Naive thymus-derived CD8-positive, alpha-beta T cell (primary cell): Measurements from ENCODE around the gene CTDSP1. TPM values are rescaled to one million over a fixed set of nuclear protein-coding genes. Genes with fewer than 3 reads are reported as not detected.

Experiments used
- ATAC-seq, 2 donors: fragments of 150-1000 bp; cut with Tn5 transposase in 1 of 2; sonication (Bioruptor Pico), chemical (Tn5 transposase) in 1 of 2; 1 replicate in 1 of 2; 2 replicates in 1 of 2; pipeline ENCODE4 v1.10.0; 2021; ENCODE audit warnings: mild to moderate bottlenecking in 2 of 2, moderate library complexity in 2 of 2
- POLR2A ChIA-PET: fragments of 350-600 bp; sonication (Branson Sonifier 250); formaldehyde crosslinking; loops from one replicate; lab custom pipeline; 2021; ENCODE audit warnings: antibody characterized with exemption; lab: Charles Lee
- DNase-seq, 10 donors: peaks; one replicate each; pipeline versions ENCODE4 v3.0.0 to v3.0.0-alpha.2; 2020 to 2022
- H3K27ac Mint-ChIP-seq, 10 donors: one replicate each; pipeline ENCODE4 v1.8.0; 2020 to 2022; ENCODE audit warnings: mild to moderate bottlenecking in 10 of 10, mixed read lengths in 10 of 10, moderate library complexity in 4 of 10, inconsistent platforms in 1 of 10
- H3K27me3 Mint-ChIP-seq, 5 donors: one replicate each; pipeline ENCODE4 v1.8.0; 2021 to 2022; ENCODE audit warnings: mixed read lengths in 5 of 5
- H3K36me3 Mint-ChIP-seq, 3 donors: one replicate each; pipeline ENCODE4 v1.8.0; 2020 to 2022; ENCODE audit warnings: mixed read lengths in 3 of 3, mild to moderate bottlenecking in 2 of 3, inconsistent platforms in 1 of 3
- H3K4me1 Mint-ChIP-seq, 4 donors: one replicate each; pipeline ENCODE4 v1.8.0; 2021 to 2022; ENCODE audit warnings: mixed read lengths in 4 of 4
- H3K4me3 Mint-ChIP-seq, 10 donors: one replicate each; pipeline ENCODE4 v1.8.0; 2020 to 2022; ENCODE audit warnings: mild to moderate bottlenecking in 10 of 10, mixed read lengths in 10 of 10, moderate library complexity in 6 of 10, inconsistent platforms in 1 of 10
- H3K9me3 Mint-ChIP-seq, 9 donors: one replicate each; pipeline ENCODE4 v1.8.0; 2020 to 2022; ENCODE audit warnings: mixed read lengths in 9 of 9, mild to moderate bottlenecking in 3 of 9, inconsistent platforms in 1 of 9, moderate library complexity in 1 of 9
- polyA plus RNA-seq, 3 donors: library from polyadenylated mRNA; unstranded; fragments of 300-500 nt; fragmentation: Illumina TruSeq; gene quantifications; one replicate each; pipeline ENCODE4 v1.2.3, GENCODE V29; 2021
- total RNA-seq, 8 experiments: library from RNA in 2 of 8; stranded (reverse) in 2 of 8; gene quantifications; one replicate each; pipeline ENCODE4 v1.2.3 and lab custom pipeline; 2021 to 2026

CTDSP1 gene
- total and polyA plus RNA-seq, 5 experiments from 2014 or later: 19.3 to 144 (median 22.7) TPM

DNA sequence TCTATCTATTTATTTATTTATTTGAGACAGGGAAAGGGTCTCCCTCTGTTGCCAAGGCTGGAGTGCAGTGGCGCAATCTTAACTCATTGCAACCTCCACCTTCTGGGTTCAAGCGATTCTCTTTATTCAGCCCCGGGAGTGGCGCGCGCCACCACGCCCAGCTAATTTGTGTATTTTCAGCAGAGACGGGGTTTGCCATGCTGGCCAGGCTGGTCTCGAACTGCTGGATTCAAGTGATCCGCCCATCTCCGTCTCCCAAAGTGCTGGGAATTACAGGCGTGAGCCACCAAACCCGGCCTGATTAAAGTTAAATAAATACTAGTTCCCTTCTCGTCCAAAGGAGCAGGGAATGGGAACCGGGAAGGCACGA lies 4.2 kb upstream of the CTDSP1 start:
- ATAC-seq: no peak
- POLR2A ChIA-PET: interaction anchor here (0.6 to 4.2 kb wide), 20 partner anchors 10 to 206 kb away, joined by 3 to 69 read pairs (median 6); partner anchors contain the start of genes AAMP, ARPC2, PNKD and TMBIM1
- Mint-ChIP-seq H3K27ac (peak overlapping the region; percentile 86 to 100 (median 96)), H3K9me3 (no peaks in the 10 kb centered on the region), H3K4me1 (peaks cover 21 to 53% (median 43%) of the 10 kb centered on the region in 4 donors), H3K4me3 (peak overlapping the region; percentile 66 to 98 (median 85)), H3K36me3 (no peaks in the 10 kb centered on the region), H3K27me3 (no peaks in the 10 kb centered on the region)
- peak in 1 of 10 donors; percentile 60 for DNase-seq

DNA sequence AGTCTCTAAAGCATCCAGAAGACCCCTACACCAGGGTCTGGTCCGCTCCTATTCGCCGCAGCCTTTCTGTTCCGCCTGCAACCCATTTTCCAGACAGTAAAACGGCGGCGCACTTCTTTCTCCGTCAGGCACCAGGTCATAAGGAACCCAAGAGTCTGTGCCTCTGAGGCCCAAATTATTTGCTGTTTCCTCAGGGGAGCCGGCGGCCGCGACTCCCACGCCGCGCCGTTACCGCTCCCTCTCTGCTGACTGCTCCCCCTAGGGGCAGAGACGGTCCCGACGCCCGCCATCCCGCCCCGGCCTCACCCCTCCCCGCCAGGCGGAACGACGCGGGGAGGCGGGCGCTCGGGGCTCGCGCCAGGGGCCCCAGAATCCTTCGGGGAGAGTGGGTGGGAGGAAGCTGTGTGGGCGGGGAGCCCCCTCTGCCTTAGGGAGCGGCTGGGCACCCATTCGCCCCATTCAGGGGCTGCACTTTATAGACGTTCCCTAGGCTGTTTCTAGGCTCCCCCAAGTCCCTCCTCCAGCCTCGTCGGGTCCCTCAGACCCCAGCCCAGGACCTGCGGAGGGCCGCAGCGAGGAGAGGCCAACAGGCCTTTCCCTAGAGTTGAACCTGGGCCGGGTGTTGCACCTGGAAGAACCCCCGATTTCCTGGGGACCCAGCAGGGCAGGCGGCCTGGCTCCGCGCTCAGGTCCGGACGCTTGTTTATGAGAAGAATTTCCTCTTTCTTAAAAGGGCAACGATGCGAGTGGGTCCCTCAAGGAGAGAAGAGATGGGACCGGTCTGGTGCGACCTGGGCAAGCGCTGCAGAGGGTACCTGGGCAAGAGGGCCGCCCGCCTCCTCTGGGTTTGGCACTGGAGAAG lies 3.6 kb upstream of the CTDSP1 start:
- Mint-ChIP-seq H3K9me3 (no peaks in the 10 kb centered on the region), H3K36me3 (peaks cover 0 to 2% (median 0%) of the 10 kb centered on the region in 3 donors), H3K4me1 (peaks cover 21 to 54% (median 44%) of the 10 kb centered on the region in 4 donors), H3K27me3 (no peaks in the 10 kb centered on the region), H3K27ac (peak overlapping the region; percentile 96 to 100 (median 98)), H3K4me3 (peak overlapping the region; percentile 89 to 98 (median 94))
- POLR2A ChIA-PET: interaction anchor here (0.6 to 4.2 kb wide), 21 partner anchors 10 to 853 kb away, joined by 3 to 69 read pairs (median 5); partner anchors contain the start of genes AAMP, ARPC2, PNKD and TMBIM1
- DNase-seq: peak; percentile 91 to 99 (median 94)
- peak; percentile 55 to 70 for ATAC-seq

GRCh38 chr2:218396688-218397462 lies 2.8 kb upstream of the CTDSP1 start:
- POLR2A ChIA-PET: interaction anchor here (0.5 to 4.2 kb wide), 30 partner anchors 9 to 852 kb away, joined by 3 to 69 read pairs (median 4); partner anchors contain the start of genes AAMP, ARPC2, CATIP and PNKD
- DNase-seq (peak in 9 of 10 donors; percentile 55 to 92 (median 81)), ATAC-seq (peak; percentile 24 to 36)
- Mint-ChIP-seq H3K4me1 (peaks cover 23 to 62% (median 52%) of the 10 kb centered on the region in 4 donors), H3K9me3 (no peaks in the 10 kb centered on the region), H3K36me3 (peaks cover 0 to 2% (median 0%) of the 10 kb centered on the region in 3 donors), H3K27ac (peak overlapping the region; percentile 96 to 100 (median 98)), H3K4me3 (peak overlapping the region; percentile 89 to 98 (median 94)), H3K27me3 (no peaks in the 10 kb centered on the region)

- peak in 1 of 10 donors; percentile 31 for DNase-seq
- peaks cover 23 to 65% (median 56%) of the 10 kb centered on the region in 4 donors for H3K4me1 Mint-ChIP-seq
- no peaks in the 10 kb centered on the region for H3K9me3 Mint-ChIP-seq
- no peak for ATAC-seq
- H3K36me3 Mint-ChIP-seq: peaks cover 0 to 5% (median 0%) of the 10 kb centered on the region in 3 donors
- peak overlapping the region; percentile 89 to 98 (median 94) for H3K4me3 Mint-ChIP-seq
- no peaks in the 10 kb centered on the region for H3K27me3 Mint-ChIP-seq
- POLR2A ChIA-PET: interaction anchor here (0.7 to 4.2 kb wide), 20 partner anchors 9 to 851 kb away, joined by 3 to 69 read pairs (median 5); partner anchors contain the start of genes AAMP, ARPC2, CATIP and PNKD
- H3K27ac Mint-ChIP-seq: peak overlapping the region; percentile 96 to 100 (median 98)
Observed at GRCh38 chr2:218397463-218397819, 2.2 kb upstream of the CTDSP1 start.

DNA sequence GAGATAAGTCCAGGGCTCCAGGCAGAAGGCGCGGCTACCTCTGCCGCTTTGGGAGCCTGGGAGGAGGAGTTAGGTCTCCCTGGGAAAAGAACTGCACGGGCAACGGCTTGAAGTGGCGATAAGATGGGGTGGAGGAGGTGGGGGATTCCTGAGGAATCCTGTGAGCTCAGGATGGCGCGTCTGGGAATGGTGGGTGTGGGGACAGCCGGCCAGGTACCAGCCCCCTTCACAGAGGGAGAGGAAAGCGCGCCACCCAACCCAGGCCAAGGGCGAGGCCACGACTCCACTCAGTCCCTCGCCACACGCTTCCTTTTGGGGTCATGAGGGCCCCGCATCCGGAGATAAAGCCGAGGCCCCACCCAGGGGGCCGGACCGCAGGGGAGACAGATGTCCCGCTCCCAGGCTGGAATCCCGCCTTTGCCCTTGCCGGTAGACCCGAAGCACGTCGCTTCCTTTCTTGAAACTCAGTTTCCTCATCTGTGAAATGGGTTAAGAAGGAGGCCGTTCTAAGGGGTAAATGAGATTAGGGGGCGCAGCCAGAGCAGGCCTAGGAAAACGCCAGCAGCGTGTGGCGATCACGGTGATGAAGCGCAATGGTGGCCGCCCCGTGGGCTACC lies 1.7 kb upstream of the CTDSP1 start:
- Mint-ChIP-seq H3K27ac (peak overlapping the region; percentile 96 to 100 (median 98)), H3K4me3 (peak overlapping the region; percentile 89 to 98 (median 94)), H3K4me1 (peaks cover 23 to 67% (median 57%) of the 10 kb centered on the region in 4 donors), H3K9me3 (no peaks in the 10 kb centered on the region), H3K36me3 (peaks cover 0 to 9% (median 0%) of the 10 kb centered on the region in 3 donors), H3K27me3 (no peaks in the 10 kb centered on the region)
- DNase-seq: peak in 5 of 10 donors; percentile 40 to 72 (median 51)
- POLR2A ChIA-PET: interaction anchor here (1.0 to 4.2 kb wide), 9 partner anchors 8 to 181 kb away, joined by 3 to 69 read pairs (median 30); partner anchors contain the start of genes AAMP, ARPC2, PNKD and TMBIM1
- no peak for ATAC-seq

GRCh38 chr2:218398437-218399390 lies 954 bp upstream of the CTDSP1 start:
- H3K9me3 Mint-ChIP-seq: no peaks in the 10 kb centered on the region
- DNase-seq (peak; percentile 45 to 80 (median 63)), ATAC-seq (peak; percentile 10 to 12)
- POLR2A ChIA-PET: interaction anchor here (0.9 to 4.2 kb wide), 7 partner anchors 7 to 128 kb away, joined by 3 to 69 read pairs (median 9); partner anchors contain the start of genes AAMP and PNKD
- peaks cover 0 to 16% (median 3%) of the 10 kb centered on the region in 3 donors for H3K36me3 Mint-ChIP-seq
- H3K4me3 Mint-ChIP-seq: peak overlapping the region; percentile 89 to 98 (median 94)
- peaks cover 23 to 74% (median 59%) of the 10 kb centered on the region in 4 donors for H3K4me1 Mint-ChIP-seq
- H3K27ac Mint-ChIP-seq: peak overlapping the region; percentile 96 to 100 (median 98)
- H3K27me3 Mint-ChIP-seq: no peaks in the 10 kb centered on the region

DNA sequence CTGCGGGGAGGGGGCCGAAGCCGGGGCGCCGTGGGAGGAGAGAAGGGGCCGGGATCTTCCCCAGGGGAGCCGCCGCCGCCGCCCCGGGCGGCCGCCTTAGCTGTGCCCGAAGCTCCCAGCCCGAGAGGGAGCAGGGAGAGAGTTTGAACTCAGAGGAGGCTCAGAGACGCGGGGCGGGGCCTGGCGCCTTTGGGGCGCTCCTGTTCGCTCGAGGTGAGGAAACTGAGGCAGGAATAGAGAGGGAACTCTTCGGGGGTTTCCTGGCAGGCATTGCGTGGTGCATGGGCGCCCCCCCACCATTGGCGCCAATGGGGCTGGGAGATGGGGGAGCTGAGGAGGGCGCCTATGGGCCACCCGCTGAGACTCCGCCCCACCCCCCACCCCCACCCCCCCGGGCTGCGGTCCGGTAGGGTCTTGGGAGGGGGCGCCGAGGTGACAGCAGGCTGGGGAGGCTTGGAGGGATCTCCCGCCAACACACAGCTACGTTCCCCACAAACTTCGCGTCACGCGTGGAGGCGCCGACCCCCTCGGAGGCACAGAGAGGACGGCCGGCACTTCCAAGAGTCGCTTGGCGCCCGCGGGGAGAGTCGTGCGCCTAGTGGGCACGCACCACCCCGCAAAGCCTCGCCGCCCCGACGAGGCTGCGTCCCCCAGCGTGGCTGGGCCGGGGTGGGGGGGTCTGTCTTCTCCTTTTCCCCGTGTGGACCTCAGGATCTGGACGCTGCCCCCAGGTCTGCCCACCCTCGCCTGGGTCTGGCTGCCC lies 680 bp downstream of the CTDSP1 start:
- Mint-ChIP-seq H3K27me3 (no peaks in the 10 kb centered on the region), H3K36me3 (peaks cover 0 to 28% (median 6%) of the 10 kb centered on the region in 3 donors), H3K4me1 (peaks cover 26 to 75% (median 60%) of the 10 kb centered on the region in 4 donors), H3K4me3 (peak overlapping the region; percentile 90 to 97 (median 94)), H3K27ac (peak overlapping the region; percentile 31 to 97 (median 91)), H3K9me3 (no peaks in the 10 kb centered on the region)
- ATAC-seq (peak in 1 of 2 donors; percentile 6), DNase-seq (peak in 7 of 10 donors; percentile 39 to 69 (median 46))
- POLR2A ChIA-PET: interaction anchor here (0.6 to 2.1 kb wide), 10 partner anchors 31 to 447 kb away, joined by 3 to 11 read pairs (median 4); partner anchors contain the start of genes AAMP, BCS1L, PNKD and TTLL4

- no peak for DNase-seq
- peak overlapping the region in 8 of 10 donors; percentile 37 to 97 (median 75) for H3K27ac Mint-ChIP-seq
- peaks cover 31 to 75% (median 62%) of the 10 kb centered on the region in 4 donors for H3K4me1 Mint-ChIP-seq
- POLR2A ChIA-PET: interaction anchor here (0.5 to 2.1 kb wide), 9 partner anchors 34 to 618 kb away, joined by 3 to 11 read pairs (median 3); partner anchors contain the start of genes AAMP, BCS1L, PNKD and ZNF142
- H3K4me3 Mint-ChIP-seq: peak overlapping the region; percentile 65 to 97 (median 74)
- no peaks in the 10 kb centered on the region for H3K9me3 Mint-ChIP-seq
- no peaks in the 10 kb centered on the region for H3K27me3 Mint-ChIP-seq
- H3K36me3 Mint-ChIP-seq: peaks cover 0 to 28% (median 6%) of the 10 kb centered on the region in 3 donors
- no peak for ATAC-seq
Observed at GRCh38 chr2:218400930-218401881, 1.5 kb downstream of the CTDSP1 start.

GRCh38 chr2:218401890-218402289 lies 2.2 kb downstream of the CTDSP1 start:
- no peak for DNase-seq
- Mint-ChIP-seq H3K9me3 (no peaks in the 10 kb centered on the region), H3K36me3 (peaks cover 0 to 28% (median 6%) of the 10 kb centered on the region in 3 donors), H3K4me1 (peaks cover 32 to 72% (median 62%) of the 10 kb centered on the region in 4 donors), H3K27me3 (no peaks in the 10 kb centered on the region), H3K27ac (peak overlapping the region in 8 of 10 donors; percentile 37 to 97 (median 70)), H3K4me3 (peak overlapping the region; percentile 65 to 97 (median 74))
- POLR2A ChIA-PET: interaction anchor here (0.5 to 1.2 kb wide), 4 partner anchors 35 to 619 kb away, joined by 3 to 4 read pairs (median 3); partner anchors contain the start of genes PNKD, RNF25 and STK36
- no peak for ATAC-seq
